ENCODE measurements around the gene GNG12.

- TF ChIP-seq POLR2A (IDR thresholded peaks at IDR 0.05; ENCODE audit: extremely low read depth, insufficient read length), result no peak
- TF ChIP-seq, protein P1, sequence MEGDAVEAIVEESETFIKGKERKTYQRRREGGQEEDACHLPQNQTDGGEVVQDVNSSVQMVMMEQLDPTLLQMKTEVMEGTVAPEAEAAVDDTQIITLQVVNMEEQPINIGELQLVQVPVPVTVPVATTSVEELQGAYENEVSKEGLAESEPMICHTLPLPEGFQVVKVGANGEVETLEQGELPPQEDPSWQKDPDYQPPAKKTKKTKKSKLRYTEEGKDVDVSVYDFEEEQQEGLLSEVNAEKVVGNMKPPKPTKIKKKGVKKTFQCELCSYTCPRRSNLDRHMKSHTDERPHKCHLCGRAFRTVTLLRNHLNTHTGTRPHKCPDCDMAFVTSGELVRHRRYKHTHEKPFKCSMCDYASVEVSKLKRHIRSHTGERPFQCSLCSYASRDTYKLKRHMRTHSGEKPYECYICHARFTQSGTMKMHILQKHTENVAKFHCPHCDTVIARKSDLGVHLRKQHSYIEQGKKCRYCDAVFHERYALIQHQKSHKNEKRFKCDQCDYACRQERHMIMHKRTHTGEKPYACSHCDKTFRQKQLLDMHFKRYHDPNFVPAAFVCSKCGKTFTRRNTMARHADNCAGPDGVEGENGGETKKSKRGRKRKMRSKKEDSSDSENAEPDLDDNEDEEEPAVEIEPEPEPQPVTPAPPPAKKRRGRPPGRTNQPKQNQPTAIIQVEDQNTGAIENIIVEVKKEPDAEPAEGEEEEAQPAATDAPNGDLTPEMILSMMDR (IDR thresholded peaks at IDR 0.05; ENCODE audit: low read depth, low read length), result no peak
Observed at GRCh38 chr1:67843746-67844145, 10.5 kb upstream of the GNG12 start.

Data from NB4 (cell line).